PC-3 (cell line): ENCODE measurements around the gene CHMP2A. TPM values are rescaled to one million over a fixed set of nuclear protein-coding genes. Genes with fewer than 3 reads are reported as not detected.

Experiments used
- ATAC-seq: fragments of 200-7000 bp; cut with Tn5 transposase; 2 replicates; pipeline ENCODE4 v1.9.1; 2020; ENCODE audit warnings: mild to moderate bottlenecking, moderate library complexity
- BruUV-seq: library from RNA; stranded (reverse); fragments of 400-500 nt; replicated peaks from 2 replicates; lab custom pipeline; 2021; lab: Mats Ljungman, UMichigan
- CTCF ChIA-PET: fragments of 300-600 bp; sonication (Branson Sonifier 250); formaldehyde crosslinking; loops from one replicate; lab custom pipeline; 2022; ENCODE audit warnings: antibody characterized with exemption; lab: Charles Lee
- POLR2A ChIA-PET: fragments of 300-600 bp; sonication (Branson Sonifier 250); formaldehyde crosslinking; loops from one replicate; lab custom pipeline; 2022; ENCODE audit warnings: antibody characterized with exemption; ENCODE audit not compliant: unreplicated experiment; lab: Charles Lee
- DNase-seq: peaks from one replicate; pipeline ENCODE4 v3.0.0-alpha.2; 2015
- H2AFZ ChIP-seq: fragments of 300-600 bp; sonication (generic); 2 replicates; pipeline ENCODE4 v1.6.0; 2016; ENCODE audit warnings: antibody characterized with exemption, low read length
- H3F3A ChIP-seq: fragments of 300-600 bp; sonication (generic); one replicate; pipeline ENCODE4 v1.6.0; 2017; ENCODE audit warnings: antibody characterized with exemption, low read length, control low read depth, mild to moderate bottlenecking; ENCODE audit not compliant: unreplicated experiment
- H3K27ac ChIP-seq: fragments of 300-600 bp; sonication (generic); 2 replicates; pipeline ENCODE4 v1.5.1; 2016; ENCODE audit warnings: mild to moderate bottlenecking, low read length
- H3K27me3 ChIP-seq: fragments of 300-600 bp; sonication (generic); 2 replicates; pipeline ENCODE4 v1.6.1; 2016; ENCODE audit warnings: low read length, mixed read lengths
- H3K36me3 ChIP-seq: fragments of 300-600 bp; sonication (generic); 2 replicates; pipeline ENCODE4 v1.6.1; 2016; ENCODE audit warnings: low read depth, mixed run types, low read length, mixed read lengths
- H3K4me1 ChIP-seq: fragments of 300-600 bp; sonication (generic); 2 replicates; pipeline ENCODE4 v1.5.1; 2016; ENCODE audit warnings: low read length; ENCODE audit not compliant: insufficient read depth
- H3K4me2 ChIP-seq: fragments of 300-600 bp; sonication (generic); 2 replicates; pipeline ENCODE4 v1.6.0; 2016; ENCODE audit warnings: low read length
- H3K4me3 ChIP-seq: fragments of 300-600 bp; sonication (generic); 2 replicates; pipeline ENCODE4 v1.5.1; 2016; ENCODE audit warnings: mild to moderate bottlenecking, low read length, mixed read lengths
- H3K79me2 ChIP-seq: fragments of 300-600 bp; sonication (generic); 2 replicates; pipeline ENCODE4 v1.6.1; 2017; ENCODE audit warnings: low read length, mixed read lengths
- H3K9ac ChIP-seq: fragments of 300-600 bp; sonication (generic); 2 replicates; pipeline ENCODE4 v1.6.0; 2016; ENCODE audit warnings: mild to moderate bottlenecking, low read length
- H3K9me2 ChIP-seq: fragments of 300-600 bp; sonication (generic); replicated peaks from 2 replicates; pipeline ENCODE4 v1.6.1; 2016; ENCODE audit warnings: mixed run types, low read length, mixed read lengths
- H3K9me3 ChIP-seq: fragments of 300-600 bp; sonication (generic); 2 replicates; pipeline ENCODE4 v1.6.1; 2016; ENCODE audit warnings: low read length, mixed read lengths
- H4K20me1 ChIP-seq: fragments of 300-600 bp; sonication (generic); 2 replicates; pipeline ENCODE4 v1.6.1; 2016; ENCODE audit warnings: low read length, mixed read lengths
- EZH2 ChIP-seq: fragments of 300-600 bp; sonication (generic); IDR thresholded peaks from one replicate; pipeline ENCODE4 v1.6.1; 2017; ENCODE audit warnings: antibody characterized with exemption, mild to moderate bottlenecking, low read length; ENCODE audit not compliant: unreplicated experiment
- EZH2phosphoT487 ChIP-seq: fragments of 300-600 bp; sonication (generic); IDR thresholded peaks from 2 replicates; pipeline ENCODE4 v1.6.1; 2018; ENCODE audit warnings: mild to moderate bottlenecking, antibody characterized with exemption, low read length, borderline replicate concordance
- intact Hi-C: fragments of 100-400 bp; cut with micrococcal nuclease; formaldehyde crosslinking; loops from 2 replicates; pipeline ENCODE4 v1.9.0; 2023
- total RNA-seq: library from RNA; depleted of rRNA; stranded (reverse); fragments of >200 nt; gene quantifications from 2 replicates; pipeline ENCODE4 v1.2.3, GENCODE V29; 2014
- TF ChIP-seq, protein P1 (sequence below): fragments of 300-600 bp; sonication (generic); conservative IDR thresholded peaks from 2 replicates; pipeline ENCODE4 v1.5.1; 2017; ENCODE audit warnings: antibody characterized with exemption, low read depth, mild to moderate bottlenecking, low read length

The CHMP2A gene
- total RNA-seq, 1 experiment from 2014 or later, result 220 TPM

DNA sequence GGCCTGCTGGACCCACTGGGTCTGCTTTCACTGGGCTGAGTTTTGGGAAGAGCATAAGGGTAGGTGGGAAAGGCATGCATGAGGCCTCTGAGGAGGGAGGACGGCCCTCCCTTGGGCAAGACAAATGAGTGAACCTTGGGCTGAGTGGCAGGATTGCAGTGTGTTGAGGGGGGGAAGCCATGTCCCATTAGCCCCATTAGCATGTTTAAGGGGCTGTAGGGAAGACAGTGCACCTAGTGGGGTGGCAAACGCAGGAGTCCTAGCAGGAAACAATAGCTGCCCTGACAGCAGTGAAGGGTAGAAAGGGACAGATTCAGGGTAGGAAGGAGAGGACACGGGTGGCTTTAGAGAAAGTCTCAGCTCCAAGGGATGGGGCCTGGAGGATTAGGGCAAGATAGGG is 32.2 kb downstream of the CHMP2A start:
- intact Hi-C loops, result no loop called here
- H3K27ac ChIP-seq, result no peak overlapping the region
- H3F3A ChIP-seq, result no peaks in the 10 kb centered on the region
- no TSS peak for BruUV-seq
- CTCF ChIA-PET, result no interaction called here
- no peak overlapping the region for H3K4me2 ChIP-seq
- H3K36me3 ChIP-seq, result no peaks in the 10 kb centered on the region
- no peak overlapping the region for H3K4me3 ChIP-seq
- TF ChIP-seq, protein P1, sequence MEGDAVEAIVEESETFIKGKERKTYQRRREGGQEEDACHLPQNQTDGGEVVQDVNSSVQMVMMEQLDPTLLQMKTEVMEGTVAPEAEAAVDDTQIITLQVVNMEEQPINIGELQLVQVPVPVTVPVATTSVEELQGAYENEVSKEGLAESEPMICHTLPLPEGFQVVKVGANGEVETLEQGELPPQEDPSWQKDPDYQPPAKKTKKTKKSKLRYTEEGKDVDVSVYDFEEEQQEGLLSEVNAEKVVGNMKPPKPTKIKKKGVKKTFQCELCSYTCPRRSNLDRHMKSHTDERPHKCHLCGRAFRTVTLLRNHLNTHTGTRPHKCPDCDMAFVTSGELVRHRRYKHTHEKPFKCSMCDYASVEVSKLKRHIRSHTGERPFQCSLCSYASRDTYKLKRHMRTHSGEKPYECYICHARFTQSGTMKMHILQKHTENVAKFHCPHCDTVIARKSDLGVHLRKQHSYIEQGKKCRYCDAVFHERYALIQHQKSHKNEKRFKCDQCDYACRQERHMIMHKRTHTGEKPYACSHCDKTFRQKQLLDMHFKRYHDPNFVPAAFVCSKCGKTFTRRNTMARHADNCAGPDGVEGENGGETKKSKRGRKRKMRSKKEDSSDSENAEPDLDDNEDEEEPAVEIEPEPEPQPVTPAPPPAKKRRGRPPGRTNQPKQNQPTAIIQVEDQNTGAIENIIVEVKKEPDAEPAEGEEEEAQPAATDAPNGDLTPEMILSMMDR, result no peak
- H3K4me1 ChIP-seq, result peaks cover 12% of the 10 kb centered on the region
- no peaks in the 10 kb centered on the region for H4K20me1 ChIP-seq
- no peaks in the 10 kb centered on the region for H3K9me2 ChIP-seq
- no peak overlapping the region for H2AFZ ChIP-seq
- peaks cover 16% of the 10 kb centered on the region for H3K79me2 ChIP-seq
- H3K9me3 ChIP-seq, result no peaks in the 10 kb centered on the region
- no peaks in the 10 kb centered on the region for H3K27me3 ChIP-seq
- ATAC-seq (no peak), DNase-seq (no peak)
- POLR2A ChIA-PET, result no interaction called here
- H3K9ac ChIP-seq, result no peak overlapping the region

DNA sequence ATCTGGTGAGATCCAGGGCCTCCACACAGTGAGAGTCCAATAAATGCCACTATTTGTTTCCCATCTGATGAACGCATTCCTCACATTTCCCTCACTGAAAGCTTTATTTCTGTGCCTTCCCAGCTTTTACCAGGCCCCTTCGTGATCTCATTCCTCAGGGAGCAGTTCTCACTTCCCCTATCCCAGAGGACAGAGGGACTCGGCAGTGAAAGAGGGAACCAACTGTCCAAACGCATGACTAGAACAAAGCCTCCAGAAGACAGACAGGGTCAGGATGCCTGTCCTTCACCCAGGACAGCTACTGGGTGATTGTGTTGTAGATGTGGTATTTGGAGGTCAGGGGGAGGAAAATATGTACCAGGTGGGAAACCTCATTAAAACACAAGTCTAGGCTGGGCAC is 33.3 kb downstream of the CHMP2A start:
- no peak overlapping the region for H2AFZ ChIP-seq
- no peaks in the 10 kb centered on the region for H3K9me3 ChIP-seq
- no peaks in the 10 kb centered on the region for H3K27me3 ChIP-seq
- peaks cover 12% of the 10 kb centered on the region for H3K4me1 ChIP-seq
- H4K20me1 ChIP-seq, result no peaks in the 10 kb centered on the region
- no TSS peak for BruUV-seq
- H3K4me3 ChIP-seq, result no peak overlapping the region
- H3K27ac ChIP-seq, result no peak overlapping the region
- ATAC-seq (no peak), DNase-seq (no peak)
- no peak overlapping the region for H3K9ac ChIP-seq
- intact Hi-C loops, result no loop called here
- ChIA-PET CTCF (no interaction called here), POLR2A (interaction anchor here (0.6 to 0.7 kb wide), 2 partner anchors 21 to 224 kb away, joined by 4 to 11 read pairs; no protein-coding TSS in a partner anchor)
- peaks cover 7% of the 10 kb centered on the region for H3K36me3 ChIP-seq
- H3K4me2 ChIP-seq, result no peak overlapping the region
- no peaks in the 10 kb centered on the region for H3F3A ChIP-seq
- peaks cover 27% of the 10 kb centered on the region for H3K79me2 ChIP-seq
- TF ChIP-seq EZH2 (no peak), EZH2phosphoT487 (no peak)
- TF ChIP-seq, protein P1, result no peak
- H3K9me2 ChIP-seq, result no peaks in the 10 kb centered on the region

DNA sequence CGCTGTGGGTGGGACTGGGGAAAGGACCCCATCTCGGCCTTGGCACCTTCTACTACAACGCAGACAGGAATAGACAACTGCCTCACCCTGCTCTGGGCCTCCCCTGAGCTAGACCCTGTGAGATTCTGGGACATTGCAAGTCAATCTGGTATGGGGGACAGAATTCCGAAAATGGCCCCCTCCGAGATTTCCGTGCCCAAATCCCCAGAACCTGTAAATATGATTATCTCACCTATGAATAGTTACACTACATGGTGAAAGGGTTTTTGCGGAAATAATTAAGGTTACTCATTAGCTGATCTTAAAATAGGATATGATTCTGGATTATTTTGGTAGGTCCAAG is 34.7 kb downstream of the CHMP2A start:
- no peaks in the 10 kb centered on the region for H3F3A ChIP-seq
- H3K9me3 ChIP-seq, result no peaks in the 10 kb centered on the region
- CTCF ChIA-PET, result interaction anchor here (0.6 to 1.4 kb wide), 3 partner anchors 24 to 158 kb away, joined by 5 to 9 read pairs (median 5); partner anchors contain the start of genes TRIM28 and ZNF497
- H3K27me3 ChIP-seq, result no peaks in the 10 kb centered on the region
- ATAC-seq (no peak), DNase-seq (no peak)
- TSS peak; percentile 99 for BruUV-seq
- intact Hi-C loops, result no loop called here
- TF ChIP-seq, protein P1, result no peak
- TF ChIP-seq EZH2 (no peak), EZH2phosphoT487 (no peak)
- H4K20me1 ChIP-seq, result no peaks in the 10 kb centered on the region
- POLR2A ChIA-PET, result interaction anchor here (0.7 to 1.7 kb wide), 3 partner anchors 24 to 35 kb away, joined by 3 to 11 read pairs (median 6); partner anchors contain the start of genes CHMP2A and TRIM28
- H3K27ac ChIP-seq, result peak overlapping the region; percentile 65
- no peaks in the 10 kb centered on the region for H3K9me2 ChIP-seq
- peaks cover 14% of the 10 kb centered on the region for H3K36me3 ChIP-seq
- peaks cover 12% of the 10 kb centered on the region for H3K4me1 ChIP-seq
- H3K4me3 ChIP-seq, result peak overlapping the region; percentile 89
- H3K79me2 ChIP-seq, result peaks cover 37% of the 10 kb centered on the region
- H3K4me2 ChIP-seq, result peak overlapping the region; percentile 95
- peak overlapping the region; percentile 85 for H2AFZ ChIP-seq
- peak overlapping the region; percentile 94 for H3K9ac ChIP-seq
